ENCODE measurements around the gene DACH1.

The DACH1 gene

DNA sequence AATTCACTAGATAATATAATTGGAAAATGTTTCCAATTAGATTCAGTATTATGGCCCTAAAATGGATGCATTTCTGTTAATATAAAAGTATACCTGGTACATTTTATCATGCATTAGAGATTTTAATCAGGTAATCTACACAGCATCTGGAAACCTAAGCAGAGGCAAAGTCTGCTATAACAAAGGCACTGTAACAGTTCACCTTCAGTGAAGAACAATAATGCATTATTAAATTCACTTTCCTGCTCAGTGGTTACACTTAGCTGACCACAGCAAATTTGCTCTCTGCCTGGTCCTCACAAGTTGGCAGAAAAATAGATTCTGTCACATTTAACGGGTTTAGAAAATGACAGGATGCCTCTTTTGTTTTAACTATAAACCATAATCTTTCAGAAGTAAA, 326.9 kb downstream of the DACH1 start:
- DNase-seq: no peak

DNA sequence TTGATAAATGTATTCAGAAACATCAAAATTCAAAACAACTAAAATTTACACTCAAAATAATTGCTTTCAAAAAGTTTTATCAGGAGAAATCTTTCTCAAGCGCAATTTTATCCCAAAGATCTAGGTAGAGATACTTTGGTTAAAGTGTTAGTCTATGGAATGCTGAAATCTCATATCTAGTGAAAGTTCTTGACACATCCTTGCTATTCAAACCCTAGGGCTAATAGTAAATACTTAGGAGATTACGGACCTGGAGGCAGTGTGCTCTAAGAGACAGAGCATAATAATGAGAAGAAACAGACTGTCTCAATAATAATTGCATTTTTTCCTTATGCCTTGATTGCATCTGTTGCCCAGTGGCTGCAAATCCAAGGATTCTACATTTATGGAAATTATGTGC, 330.8 kb downstream of the DACH1 start:
- DNase-seq: no peak

DNA sequence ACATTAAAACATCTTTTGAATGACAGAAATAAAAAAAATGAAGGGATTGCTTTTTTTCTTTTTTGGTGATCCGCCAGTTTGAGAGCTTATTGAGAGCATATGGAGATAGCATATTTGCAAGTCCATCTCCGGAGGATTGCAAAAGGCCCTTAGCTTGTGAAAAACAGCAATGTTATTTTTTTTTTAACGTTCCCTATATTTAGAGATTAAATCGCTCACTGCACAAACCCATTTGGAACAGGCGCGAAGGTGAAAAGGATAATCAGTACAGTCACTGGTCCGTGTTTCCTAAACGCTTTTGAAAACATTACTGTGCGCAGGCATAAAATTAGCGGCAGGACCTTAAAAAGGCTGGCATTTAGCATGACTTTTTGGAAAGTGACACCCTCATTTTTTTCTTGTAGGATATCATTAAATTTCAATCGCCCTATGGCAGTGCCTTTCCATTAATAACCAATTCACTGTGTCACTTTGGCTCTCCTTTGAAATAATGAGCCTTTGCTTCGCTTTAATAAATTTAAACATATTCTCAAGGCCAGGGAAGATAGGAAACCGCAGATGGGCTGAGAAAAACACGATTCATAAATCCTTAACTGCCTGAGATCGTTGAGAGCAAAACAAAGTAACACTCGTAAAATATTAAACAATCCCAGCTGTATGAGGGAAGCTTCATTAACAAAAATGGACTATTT, 342.2 kb downstream of the DACH1 start:
- DNase-seq: no peak

DNA sequence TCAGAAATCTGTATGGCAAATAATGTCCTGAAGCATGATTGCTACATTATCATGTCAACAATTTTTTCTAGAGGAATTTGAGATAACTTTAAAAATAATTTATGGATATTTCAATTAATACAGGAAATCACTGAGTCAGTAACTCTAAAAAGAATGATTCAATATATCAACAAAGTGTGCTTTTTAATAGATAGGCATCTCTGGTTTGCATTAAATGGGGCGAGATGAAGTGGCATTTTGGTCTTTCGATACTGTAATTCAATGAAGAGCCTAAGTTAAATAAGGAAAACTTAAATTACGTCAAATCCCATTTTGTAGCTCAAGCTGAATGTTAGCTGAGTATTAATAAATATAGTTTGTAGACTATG, 342.8 kb downstream of the DACH1 start:
- DNase-seq: no peak

DNA sequence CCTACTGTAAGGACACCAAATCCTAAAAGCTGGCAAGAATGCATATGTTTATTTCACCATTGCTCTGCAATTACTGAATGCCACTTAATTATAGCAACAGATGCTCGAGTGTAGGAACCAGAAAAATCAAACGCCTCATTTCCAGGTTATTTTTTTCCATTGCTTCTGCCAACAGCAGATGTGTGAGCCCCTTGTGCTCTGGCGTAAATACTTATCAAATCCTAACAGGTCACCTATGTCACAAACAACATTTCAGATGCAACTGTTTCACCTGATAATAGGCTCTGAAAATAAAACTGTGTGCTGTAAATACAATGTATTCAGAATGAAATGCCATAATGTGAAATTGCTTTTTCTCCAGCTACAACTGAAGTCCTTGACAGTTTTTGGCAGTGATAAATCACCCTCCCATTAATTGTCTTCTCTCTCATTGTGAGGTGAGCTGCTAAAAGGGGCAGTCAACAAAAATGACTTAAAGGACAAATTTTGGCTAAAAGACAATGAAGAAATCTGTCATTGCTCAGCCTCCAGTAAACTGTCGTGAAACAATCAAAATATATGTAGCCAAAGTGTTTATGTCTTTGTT, 344.0 kb downstream of the DACH1 start:
- no peak for DNase-seq

DNA sequence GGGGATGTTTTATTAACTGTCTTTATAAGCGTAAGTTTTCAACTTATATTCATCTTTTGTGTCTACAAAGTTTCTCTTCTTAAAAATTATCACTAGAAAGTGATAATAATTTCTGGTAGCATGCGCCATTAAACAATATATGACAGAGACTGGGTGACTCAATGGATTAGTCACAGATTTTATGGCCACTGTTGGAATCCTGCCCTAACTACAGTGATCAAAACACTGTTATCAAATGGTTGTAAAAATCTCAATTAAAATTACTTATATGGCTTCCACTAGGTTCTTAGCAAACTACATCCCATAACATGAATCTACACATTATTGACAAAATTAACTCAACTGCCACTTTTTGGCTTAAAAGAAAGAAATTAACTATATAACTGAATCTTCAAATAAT, 350.0 kb downstream of the DACH1 start:
- DNase-seq: no peak

DNA sequence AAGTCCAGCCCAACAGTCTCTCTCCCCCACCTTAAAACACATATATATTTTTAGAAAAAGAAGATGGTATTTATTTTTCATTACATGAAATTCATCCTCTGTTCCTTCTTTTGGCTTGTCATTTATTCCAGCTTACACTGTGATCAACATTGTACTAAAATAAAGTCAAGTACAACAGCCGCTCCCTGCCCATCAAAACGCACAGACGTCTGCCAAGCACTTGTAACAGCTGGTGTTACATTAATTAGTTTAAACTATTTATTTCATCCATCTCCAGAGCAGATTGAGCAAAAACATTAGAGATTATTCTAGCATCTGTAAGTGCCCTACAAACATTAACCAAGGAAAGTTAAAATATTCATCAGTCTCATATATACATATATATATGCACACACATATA, 350.5 kb downstream of the DACH1 start:
- DNase-seq: no peak

DNA sequence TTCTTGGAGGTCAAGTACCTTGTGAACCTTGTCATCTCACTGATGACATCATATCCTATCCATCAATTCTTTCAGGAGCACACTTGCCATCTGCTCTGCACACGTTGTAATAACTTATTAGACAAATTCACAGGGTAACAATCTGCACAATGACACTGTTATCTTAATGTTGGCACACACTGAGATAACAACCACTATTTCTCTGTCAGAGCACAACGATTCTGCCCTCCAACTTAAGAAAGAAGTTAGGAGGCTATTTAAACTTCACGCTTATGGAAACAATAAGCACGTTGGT, 351.3 kb downstream of the DACH1 start:
- no peak for DNase-seq

DNA sequence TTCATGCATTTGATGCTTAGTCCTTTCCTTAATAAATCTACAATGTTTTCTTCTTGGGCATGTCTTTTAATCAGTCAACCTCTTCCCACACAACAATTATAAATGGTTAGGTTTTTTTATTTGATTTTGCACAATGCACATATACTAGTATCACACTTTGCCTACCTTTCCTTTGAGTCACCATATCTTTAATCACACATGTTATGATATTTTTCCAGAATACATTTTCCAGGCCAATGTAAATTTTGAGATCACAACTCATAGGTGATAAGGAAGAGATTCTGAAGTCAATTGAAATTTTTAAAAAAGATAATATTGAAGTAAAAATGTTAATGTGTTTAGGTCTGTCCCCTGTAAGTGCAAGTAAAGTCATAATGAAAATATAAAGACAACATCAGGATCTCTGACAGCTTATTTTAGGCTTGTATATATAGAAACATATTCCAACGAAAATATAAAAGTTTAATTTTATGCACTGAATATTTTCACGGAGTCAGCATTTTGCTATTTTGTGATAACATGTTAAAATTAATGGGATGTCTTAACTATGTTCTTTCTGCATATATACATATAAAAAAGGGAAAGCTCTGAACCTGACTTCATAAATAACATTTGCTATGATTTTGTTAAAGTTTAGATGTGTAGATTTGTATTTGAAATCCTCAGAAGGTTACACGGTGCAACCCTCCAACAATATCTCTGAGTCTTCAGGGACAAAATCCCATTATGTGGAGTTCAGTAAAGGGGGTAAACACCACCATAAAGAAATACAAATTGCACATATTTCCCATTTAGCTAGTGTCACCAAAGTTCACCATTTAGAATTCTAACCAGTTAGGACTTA, 351.9 kb downstream of the DACH1 start:
- no peak for DNase-seq

DNA sequence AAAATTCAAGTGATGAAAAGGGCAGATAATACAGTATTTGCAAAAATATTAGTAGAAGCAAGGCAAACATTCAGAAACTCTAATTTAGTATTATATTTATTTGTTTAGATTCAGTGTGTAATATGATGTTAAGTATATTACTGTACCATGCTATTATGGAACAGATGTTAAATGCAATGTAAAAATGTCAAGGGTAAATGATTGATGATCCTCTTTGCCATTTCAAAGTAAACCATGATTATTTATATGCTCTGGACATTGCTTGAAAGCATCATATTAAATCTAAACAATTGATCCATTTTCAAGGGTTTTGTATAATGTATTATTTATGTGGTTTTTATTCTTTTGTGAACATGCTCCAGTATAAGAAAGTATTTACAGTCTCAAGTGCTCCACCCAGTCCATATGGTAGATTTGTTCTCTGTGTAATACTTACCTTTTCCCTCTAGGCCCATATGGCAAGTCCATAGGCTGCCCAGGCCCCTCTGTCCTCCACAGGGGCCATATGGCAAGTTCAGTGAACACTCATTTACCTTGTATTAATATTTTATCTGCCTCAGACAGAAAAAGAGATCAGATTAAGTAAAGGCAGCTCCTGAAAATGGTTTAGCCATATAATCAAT, 353.5 kb downstream of the DACH1 start:
- no peak for DNase-seq

DNA sequence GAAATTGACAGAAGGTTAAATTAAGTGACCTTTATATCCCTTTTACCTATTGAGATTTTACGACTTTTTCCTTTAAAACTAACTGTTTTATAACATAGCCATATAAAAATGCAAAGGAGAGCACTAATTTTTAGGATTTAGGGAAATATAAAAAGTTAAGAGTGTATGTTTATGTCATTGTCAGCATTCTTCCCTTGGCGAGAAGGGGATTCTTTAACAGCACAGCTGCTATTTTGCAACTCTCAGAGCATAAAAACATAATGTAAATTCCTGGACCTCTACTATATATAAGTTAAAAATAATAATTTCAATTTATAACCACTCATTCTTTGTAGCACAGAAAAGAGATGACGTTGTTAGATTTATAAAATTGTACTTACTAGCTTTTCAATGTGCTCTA, 363.2 kb downstream of the DACH1 start:
- no peak for DNase-seq

DNA sequence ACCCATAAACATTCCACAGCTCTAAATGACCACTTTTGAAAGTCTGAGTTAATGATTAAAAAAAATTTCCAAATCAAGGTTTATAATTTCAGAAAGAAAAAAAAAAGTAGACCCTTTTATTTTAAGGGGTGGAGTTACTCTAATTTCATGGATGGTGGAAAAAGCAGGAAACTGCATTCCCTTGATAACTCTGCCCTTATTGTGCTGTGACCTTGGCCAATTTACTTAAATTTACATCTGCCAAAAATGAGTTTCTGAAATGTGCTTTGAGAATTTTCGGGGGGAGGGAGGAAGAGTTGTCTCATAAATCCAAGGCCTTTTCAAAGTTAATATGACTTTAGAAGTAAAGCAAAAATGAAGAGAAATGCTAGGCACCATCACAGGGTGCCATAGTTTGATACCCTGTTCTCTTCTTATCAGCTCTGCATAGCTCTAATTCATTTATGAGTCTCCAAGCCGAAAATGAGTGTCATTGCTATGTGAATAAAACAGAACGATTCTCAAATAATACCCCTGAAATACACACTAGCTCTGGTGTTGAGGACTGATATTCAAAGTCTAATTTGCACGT, 367.0 kb downstream of the DACH1 start:
- DNase-seq: no peak

DNA sequence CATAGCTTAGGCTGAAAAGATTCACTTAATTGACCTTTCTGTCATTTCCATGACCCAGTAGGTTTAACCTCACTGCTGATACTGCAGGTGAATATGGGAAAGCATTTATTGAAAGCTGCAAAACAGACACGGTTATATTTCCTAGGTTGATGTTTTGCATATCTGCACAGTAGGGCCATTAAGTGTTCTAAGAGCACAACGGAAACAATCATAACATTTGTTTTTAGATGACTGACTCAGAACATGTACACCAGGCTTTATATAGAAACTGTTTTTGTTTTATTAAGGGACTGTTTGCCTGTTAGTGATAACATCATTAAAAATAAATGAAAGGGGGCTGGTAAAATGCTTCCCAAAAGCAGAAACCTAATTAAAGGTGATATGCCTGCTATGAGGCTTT, 367.8 kb downstream of the DACH1 start:
- DNase-seq: no peak

DNA sequence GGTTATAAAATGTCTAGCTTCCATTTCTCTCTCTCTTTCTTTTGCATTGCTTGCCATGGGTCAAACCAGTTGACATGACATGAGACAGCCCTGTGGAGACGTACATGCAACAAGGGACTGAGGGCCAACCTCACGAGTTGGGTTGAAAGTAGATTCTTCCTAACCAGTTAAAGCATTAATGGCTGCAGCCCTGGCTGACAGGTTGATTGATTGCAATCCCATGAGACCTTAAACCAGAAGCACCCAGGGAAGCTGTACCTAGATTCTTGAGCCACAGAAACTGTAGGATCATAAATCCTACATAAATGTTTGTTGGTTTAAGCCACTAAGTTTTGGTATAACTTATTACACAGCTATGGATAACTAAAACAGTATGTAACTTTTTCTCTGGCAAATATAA, 373.8 kb downstream of the DACH1 start:
- DNase-seq: no peak

DNA sequence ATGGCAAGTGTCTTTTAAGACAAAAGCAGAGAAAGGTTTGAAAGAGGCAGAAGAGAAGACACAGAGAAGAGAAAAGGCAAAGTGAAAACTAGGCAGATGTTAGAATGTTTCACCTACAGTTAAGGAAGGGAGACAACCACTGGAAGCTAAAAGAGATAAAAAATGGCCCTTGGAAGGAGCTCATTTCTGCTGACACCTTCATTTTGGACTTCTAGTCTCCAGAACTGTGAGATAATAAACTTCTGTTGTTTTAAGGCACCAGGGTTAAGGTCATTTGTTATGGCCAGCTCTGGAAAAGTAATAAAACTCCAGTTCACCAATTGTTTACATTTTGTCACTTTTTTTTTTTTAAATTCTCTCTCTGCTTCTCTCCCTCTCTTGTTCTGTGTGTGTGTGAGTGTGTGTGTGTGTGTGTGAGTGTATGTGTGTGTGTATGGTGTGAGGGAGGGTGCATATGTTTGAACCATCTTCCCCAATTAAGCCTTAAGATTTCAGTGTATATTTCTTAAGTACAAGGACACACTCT, 374.6 kb downstream of the DACH1 start:
- DNase-seq: no peak

DNA sequence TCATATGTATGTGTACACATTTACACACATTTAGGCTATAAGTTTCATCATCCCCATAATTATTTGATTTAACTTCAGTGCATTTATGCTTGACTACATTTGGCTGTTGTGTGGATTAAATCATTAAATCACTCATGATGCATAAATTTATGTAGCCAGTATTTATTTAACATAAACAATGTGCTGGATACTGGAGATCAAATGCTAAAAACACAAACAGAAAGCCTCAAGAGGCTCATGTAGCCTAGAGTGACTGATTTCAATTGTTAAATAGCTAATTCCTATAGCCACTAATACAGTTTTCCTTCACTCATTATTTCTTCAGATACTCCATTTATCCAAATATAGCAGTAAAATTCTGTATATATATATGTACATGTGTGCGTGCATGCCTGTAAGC, 376.0 kb downstream of the DACH1 start:
- no peak for DNase-seq

DNA sequence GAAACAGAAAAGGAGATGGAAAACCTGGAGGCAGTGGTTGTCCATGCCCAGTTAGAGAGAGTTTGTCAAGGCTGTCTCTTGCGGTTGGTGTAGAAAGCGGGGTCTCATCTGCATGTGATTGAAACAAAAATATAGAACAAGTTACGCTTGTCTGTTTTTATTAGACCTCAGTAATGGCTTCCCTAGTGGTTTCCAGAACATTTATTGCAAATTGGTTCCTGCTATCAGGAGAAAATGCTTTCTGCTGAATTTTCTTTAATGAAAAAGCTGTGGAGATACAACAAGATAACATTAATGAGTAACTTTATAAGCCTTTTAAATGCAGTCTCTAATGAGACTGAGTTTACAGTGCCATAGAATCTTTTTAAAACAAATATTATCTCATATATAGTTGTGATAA, 378.0 kb downstream of the DACH1 start:
- DNase-seq: no peak

DNA sequence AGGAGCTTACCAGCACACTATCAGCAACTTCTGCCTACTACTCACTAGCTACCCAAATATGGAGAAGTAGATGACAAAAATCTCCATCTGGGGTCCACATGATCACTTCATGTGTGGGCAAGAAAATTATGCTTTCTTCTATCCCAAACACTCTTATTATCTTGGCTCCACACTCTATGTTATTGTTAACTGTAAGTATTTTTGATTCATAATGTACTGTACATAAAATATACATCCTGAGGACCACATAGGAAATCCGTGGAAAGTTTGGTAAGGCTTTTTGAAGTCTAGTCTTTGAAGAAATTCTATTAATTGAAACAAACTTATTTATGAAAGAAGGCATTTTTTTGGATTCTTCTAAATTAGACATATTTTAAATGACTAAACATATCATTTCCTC, 378.8 kb downstream of the DACH1 start:
- DNase-seq: no peak

DNA sequence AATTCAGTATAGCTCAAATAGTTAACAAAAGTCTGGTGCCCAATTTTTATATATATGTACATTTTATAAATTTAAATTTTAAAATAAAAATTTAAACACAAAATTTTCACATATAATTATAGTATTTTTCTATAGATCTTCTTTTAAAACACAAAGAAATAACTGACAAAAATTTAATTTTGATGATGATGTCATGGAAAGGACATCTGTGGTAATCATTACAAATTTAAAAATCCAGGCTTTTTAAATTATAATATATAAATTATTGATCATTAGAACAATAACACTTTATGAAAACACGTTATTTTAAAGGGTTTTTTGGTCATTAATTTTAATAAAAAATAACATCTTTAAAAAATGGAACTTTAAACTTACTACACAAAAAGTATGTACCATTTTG, 381.1 kb downstream of the DACH1 start:
- DNase-seq: no peak

DNA sequence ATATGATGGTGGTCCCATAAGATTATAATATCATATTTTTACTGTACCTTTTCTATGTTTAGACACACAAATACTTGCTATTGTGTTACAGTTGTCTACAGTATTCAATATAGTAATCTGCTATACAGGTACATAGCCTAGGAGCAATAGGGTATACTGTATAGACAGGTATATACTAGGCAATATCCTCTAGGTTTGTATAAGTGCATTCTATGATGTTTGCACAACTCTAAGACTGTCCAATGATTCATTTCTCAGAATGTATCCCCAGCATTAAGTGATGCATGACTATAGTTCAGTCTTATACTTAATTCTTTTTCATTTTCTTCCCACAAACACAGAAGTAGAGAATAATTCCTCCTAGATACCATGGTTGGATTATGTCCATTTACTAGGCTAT, 383.3 kb downstream of the DACH1 start:
- DNase-seq: no peak

DNA sequence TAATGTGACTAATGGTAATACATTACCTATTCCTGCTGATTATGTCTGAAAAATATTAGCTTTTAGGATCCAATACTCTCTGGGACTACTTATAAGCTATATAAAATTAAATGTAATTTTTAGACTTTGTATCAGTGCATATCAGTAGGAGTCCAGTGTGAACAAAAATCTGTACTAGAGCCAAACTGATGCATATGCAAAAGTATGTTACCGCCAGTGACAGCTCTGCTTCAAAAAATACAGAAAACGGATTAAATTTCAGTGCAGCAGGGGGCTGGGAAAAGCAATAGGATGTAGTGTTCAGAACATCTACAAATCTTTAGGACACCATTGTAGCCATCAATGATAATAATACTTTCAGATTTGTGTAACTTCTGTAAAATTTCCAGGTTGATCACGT, 385.5 kb downstream of the DACH1 start:
- DNase-seq: no peak

DNA sequence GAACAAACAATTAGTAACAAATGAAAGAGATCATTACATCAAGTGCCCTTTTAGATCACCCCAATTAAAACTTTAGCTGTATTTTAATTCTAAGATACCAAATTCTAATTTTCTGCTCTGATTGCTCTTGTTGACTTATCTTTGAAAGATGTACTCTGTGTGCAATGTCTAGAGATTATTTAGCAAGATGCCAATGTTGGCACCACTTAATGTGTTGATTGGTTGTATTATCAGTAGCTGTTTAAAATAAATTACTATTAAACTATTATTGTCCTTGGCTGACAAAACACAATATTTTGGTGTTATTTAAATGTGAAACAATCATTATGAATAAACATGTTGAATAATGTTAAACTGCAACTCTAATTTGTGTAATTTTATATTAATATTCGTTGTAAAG, 386.0 kb downstream of the DACH1 start:
- DNase-seq: no peak

DNA sequence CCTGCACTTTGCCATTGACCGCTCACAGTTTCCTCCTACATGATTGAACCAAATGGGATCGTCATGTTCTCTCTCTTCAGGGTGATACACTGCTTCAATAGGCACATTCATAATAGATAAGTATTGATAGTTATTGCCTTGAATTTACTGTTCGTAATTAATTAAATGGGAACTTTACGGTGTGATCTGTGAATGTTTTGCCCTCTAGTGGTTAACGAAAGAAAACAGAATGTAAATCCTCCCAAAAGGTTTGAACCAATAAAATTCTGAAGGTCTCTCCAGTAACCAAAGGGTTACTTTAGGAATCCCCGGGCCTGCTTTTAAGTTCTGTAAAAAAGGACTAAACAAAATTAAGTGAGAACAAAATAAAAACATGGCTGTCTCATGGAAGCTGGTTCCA, 389.3 kb downstream of the DACH1 start:
- no peak for DNase-seq

DNA sequence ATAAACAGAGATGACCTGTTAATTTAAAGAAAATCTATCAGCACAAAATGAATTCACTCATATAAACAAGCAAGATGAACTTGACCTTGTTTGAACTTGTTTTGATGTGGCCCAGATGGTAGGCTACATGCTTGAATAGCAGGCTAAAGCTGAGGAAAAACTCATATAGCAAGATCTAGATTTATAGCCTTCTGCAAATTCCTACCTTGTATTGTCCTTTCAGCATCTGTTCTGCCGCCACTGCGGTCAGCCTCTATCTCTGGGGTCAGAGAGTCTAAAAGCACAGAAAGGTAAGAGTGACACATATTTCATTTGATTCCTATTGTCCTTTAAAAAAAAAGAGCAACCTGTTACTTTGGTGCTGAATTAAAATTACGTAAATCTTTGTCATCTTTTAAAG, 392.1 kb downstream of the DACH1 start:
- no peak for DNase-seq

All from NCI-H1048 (cell line).